K562 (cell line): ENCODE data around the gene PLEKHG4B. TPM values are rescaled to one million over a fixed set of nuclear protein-coding genes. Genes with fewer than 3 reads are reported as not detected.

Experiments used
- BCOR ChIP-seq: fragments of 450-650 bp; IDR thresholded peaks from 2 replicates; pipeline ENCODE4 v1.6.1; 2016
- FOXA3 ChIP-seq, 2 experiments: fragments of 450-650 bp in 1 of 2; sonication (generic) in 1 of 2; formaldehyde crosslinking; IDR thresholded peaks in 1 of 2; conservative IDR thresholded peaks in 1 of 2; 2 replicates each; pipeline versions ENCODE4 v1.4.0 to v1.8.0; 2020 to 2022; ENCODE audit warnings: mild to moderate bottlenecking in 2 of 2, missing genetic modification reagents in 1 of 2
- LEF1 ChIP-seq: fragments of 450-650 bp; IDR thresholded peaks from 2 replicates; pipeline ENCODE4 v1.6.1; 2016; ENCODE audit warnings: mild to moderate bottlenecking
- SMARCA4 ChIP-seq: fragments of 450-650 bp; IDR thresholded peaks from 2 replicates; pipeline ENCODE4 v1.6.1; 2016
- TFAM ChIP-seq: fragments of 250-450 bp; sonication (Bioruptor Pico); conservative IDR thresholded peaks from 2 replicates; pipeline ENCODE4 v1.5.0; 2021; ENCODE audit warnings: mild to moderate bottlenecking, moderate library complexity
- ZNF695 ChIP-seq: fragments of 450-650 bp; formaldehyde crosslinking; IDR thresholded peaks from 2 replicates; pipeline ENCODE4 v1.4.0; 2020; ENCODE audit warnings: mild to moderate bottlenecking, moderate library complexity
- polyA plus RNA-seq, 8 experiments: library from polyadenylated mRNA; depleted of rRNA in 4 of 8; stranded (reverse) in 5 of 8; unstranded in 3 of 8; fragments of >200 nt; fragmentation: Nextera tagmentation in 2 of 8; fragmentation: Illumina TruSeq in 1 of 8; extraction: Ambion mirVana in 2 of 8; extraction: Trizol in 1 of 8; gene quantifications; 2 replicates each; pipeline versions ENCODE4 v1.2.1 to v1.2.3, GENCODE V29; 2011 to 2014; ENCODE audit warnings: inconsistent platforms in 1 of 8, missing spikeins in 1 of 8
- total RNA-seq, 7 experiments: library from RNA; depleted of rRNA in 6 of 7; stranded (reverse); fragments of >200 nt in 6 of 7; fragmentation: Illumina TruSeq in 2 of 7; extraction: Trizol in 2 of 7; gene quantifications; 2 replicates each; pipeline versions ENCODE4 v1.2.1 to v1.2.3, GENCODE V29; 2011 to 2021; ENCODE audit warnings: low replicate concordance in 1 of 7
- TF ChIP-seq, protein P1 (sequence below): fragments of 450-650 bp; IDR thresholded peaks from 2 replicates; pipeline ENCODE4 v1.6.1; 2016; ENCODE audit warnings: low read depth
- TF ChIP-seq, protein P2 (sequence below): fragments of 450-650 bp; IDR thresholded peaks from 2 replicates; pipeline ENCODE4 v1.6.1; 2016; ENCODE audit warnings: missing biosample characterization, missing genetic modification characterization
- TF ChIP-seq, protein P3 (sequence below): fragments of 450-650 bp; IDR thresholded peaks from 2 replicates; pipeline ENCODE4 v1.6.1; 2016; ENCODE audit warnings: mild to moderate bottlenecking

The PLEKHG4B gene
- total and polyA plus RNA-seq, 9 of the 15 experiments (the other 6 are each of a cell fraction or from before 2014, with no cell fraction given) = 0.02 TPM; not detected in 8

GRCh38 chr5:160173-160510 lies 68.2 kb downstream of the PLEKHG4B start (continued):
- TF ChIP-seq, protein P1, sequence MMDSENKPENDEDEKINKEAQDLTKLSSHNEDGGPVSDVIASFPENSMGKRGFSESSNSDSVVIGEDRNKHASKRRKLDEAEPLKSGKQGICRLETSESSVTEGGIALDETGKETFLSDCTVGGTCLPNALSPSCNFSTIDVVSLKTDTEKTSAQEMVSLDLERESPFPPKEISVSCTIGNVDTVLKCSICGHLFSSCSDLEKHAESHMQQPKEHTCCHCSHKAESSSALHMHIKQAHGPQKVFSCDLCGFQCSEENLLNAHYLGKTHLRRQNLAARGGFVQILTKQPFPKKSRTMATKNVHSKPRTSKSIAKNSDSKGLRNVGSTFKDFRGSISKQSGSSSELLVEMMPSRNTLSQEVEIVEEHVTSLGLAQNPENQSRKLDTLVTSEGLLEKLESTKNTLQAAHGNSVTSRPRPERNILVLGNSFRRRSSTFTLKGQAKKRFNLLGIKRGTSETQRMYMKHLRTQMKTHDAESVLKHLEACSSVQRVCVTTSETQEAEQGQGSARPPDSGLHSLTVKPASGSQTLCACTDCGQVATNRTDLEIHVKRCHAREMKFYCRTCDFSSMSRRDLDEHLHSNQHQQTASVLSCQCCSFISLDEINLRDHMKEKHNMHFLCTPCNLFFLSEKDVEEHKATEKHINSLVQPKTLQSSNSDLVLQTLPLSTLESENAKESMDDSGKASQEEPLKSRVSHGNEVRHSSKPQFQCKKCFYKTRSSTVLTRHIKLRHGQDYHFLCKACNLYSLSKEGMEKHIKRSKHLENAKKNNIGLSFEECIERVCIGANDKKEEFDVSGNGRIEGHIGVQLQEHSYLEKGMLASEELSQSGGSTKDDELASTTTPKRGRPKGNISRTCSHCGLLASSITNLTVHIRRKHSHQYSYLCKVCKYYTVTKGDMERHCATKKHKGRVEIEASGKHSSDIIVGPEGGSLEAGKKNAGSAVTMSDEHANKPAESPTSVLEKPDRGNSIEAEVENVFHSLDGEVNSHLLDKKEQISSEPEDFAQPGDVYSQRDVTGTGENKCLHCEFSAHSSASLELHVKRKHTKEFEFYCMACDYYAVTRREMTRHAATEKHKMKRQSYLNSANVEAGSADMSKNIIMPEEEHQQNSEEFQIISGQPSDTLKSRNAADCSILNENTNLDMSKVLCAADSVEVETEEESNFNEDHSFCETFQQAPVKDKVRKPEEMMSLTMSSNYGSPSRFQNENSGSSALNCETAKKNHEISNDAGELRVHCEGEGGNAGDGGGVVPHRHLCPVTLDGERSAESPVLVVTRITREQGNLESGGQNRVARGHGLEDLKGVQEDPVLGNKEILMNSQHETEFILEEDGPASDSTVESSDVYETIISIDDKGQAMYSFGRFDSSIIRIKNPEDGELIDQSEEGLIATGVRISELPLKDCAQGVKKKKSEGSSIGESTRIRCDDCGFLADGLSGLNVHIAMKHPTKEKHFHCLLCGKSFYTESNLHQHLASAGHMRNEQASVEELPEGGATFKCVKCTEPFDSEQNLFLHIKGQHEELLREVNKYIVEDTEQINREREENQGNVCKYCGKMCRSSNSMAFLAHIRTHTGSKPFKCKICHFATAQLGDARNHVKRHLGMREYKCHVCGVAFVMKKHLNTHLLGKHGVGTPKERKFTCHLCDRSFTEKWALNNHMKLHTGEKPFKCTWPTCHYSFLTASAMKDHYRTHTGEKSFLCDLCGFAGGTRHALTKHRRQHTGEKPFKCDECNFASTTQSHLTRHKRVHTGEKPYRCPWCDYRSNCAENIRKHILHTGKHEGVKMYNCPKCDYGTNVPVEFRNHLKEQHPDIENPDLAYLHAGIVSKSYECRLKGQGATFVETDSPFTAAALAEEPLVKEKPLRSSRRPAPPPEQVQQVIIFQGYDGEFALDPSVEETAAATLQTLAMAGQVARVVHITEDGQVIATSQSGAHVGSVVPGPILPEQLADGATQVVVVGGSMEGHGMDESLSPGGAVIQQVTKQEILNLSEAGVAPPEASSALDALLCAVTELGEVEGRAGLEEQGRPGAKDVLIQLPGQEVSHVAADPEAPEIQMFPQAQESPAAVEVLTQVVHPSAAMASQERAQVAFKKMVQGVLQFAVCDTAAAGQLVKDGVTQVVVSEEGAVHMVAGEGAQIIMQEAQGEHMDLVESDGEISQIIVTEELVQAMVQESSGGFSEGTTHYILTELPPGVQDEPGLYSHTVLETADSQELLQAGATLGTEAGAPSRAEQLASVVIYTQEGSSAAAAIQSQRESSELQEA = no peak
- TF ChIP-seq, protein P2, sequence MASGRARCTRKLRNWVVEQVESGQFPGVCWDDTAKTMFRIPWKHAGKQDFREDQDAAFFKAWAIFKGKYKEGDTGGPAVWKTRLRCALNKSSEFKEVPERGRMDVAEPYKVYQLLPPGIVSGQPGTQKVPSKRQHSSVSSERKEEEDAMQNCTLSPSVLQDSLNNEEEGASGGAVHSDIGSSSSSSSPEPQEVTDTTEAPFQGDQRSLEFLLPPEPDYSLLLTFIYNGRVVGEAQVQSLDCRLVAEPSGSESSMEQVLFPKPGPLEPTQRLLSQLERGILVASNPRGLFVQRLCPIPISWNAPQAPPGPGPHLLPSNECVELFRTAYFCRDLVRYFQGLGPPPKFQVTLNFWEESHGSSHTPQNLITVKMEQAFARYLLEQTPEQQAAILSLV (tag) = no peak
- no peak for TF ChIP-seq ZNF695 (CRISPR knock-in tag)
- TF ChIP-seq FOXA3 (CRISPR knock-in tag; conservative IDR thresholded peaks at IDR 0.05 in 1 of 2, IDR thresholded peaks at IDR 0.05 in 1 of 2) = no peak
- no peak for TF ChIP-seq TFAM (CRISPR knock-in tag)
- TF ChIP-seq LEF1 = no peak
- no peak for TF ChIP-seq BCOR
- TF ChIP-seq, protein P3, sequence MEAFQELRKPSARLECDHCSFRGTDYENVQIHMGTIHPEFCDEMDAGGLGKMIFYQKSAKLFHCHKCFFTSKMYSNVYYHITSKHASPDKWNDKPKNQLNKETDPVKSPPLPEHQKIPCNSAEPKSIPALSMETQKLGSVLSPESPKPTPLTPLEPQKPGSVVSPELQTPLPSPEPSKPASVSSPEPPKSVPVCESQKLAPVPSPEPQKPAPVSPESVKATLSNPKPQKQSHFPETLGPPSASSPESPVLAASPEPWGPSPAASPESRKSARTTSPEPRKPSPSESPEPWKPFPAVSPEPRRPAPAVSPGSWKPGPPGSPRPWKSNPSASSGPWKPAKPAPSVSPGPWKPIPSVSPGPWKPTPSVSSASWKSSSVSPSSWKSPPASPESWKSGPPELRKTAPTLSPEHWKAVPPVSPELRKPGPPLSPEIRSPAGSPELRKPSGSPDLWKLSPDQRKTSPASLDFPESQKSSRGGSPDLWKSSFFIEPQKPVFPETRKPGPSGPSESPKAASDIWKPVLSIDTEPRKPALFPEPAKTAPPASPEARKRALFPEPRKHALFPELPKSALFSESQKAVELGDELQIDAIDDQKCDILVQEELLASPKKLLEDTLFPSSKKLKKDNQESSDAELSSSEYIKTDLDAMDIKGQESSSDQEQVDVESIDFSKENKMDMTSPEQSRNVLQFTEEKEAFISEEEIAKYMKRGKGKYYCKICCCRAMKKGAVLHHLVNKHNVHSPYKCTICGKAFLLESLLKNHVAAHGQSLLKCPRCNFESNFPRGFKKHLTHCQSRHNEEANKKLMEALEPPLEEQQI = no peak
- TF ChIP-seq SMARCA4 = no peak
